HG02973 (cell line): ENCODE results near the gene GLRX5.
A peak's percentile ranks its signal among the peaks of the same experiment; 100 is the strongest.
"Not testable (repeated sequence)": the region's sequence is repeated elsewhere in the genome, so short reads cannot be mapped to it uniquely, and the experiment has no call there.

Experiments
- ATAC-seq: cut with Tn5 transposase; IDR thresholded peaks from one replicate; pipeline ENCODE4 v1.9.1; 2021; ENCODE audit warnings: moderate library complexity; ENCODE audit not compliant: unreplicated experiment

GLRX5 gene

GRCh38 chr14:95549656-95550585, 15.1 kb downstream of the GLRX5 start:
- no peak for ATAC-seq

GRCh38 chr14:95551435-95551834, 16.6 kb downstream of the GLRX5 start:
- ATAC-seq: no peak

GRCh38 chr14:95553141-95553540, 18.3 kb downstream of the GLRX5 start:
- ATAC-seq: no peak

- ATAC-seq: no peak
Measured at GRCh38 chr14:95555053-95555452, 20.2 kb downstream of the GLRX5 start.

- ATAC-seq: no peak
Measured at GRCh38 chr14:95557291-95557690, 22.4 kb downstream of the GLRX5 start.

GRCh38 chr14:95557832-95558231, 23.0 kb downstream of the GLRX5 start:
- ATAC-seq: no peak

- no peak for ATAC-seq
Measured at GRCh38 chr14:95559203-95559602, 24.4 kb downstream of the GLRX5 start.

GRCh38 chr14:95561001-95561412, 26.2 kb downstream of the GLRX5 start:
- peak; percentile 94 for ATAC-seq

GRCh38 chr14:95562892-95563685, 28.2 kb downstream of the GLRX5 start:
- ATAC-seq: no peak

GRCh38 chr14:95564060-95564459, 29.2 kb downstream of the GLRX5 start:
- no peak for ATAC-seq

- ATAC-seq: no peak
Measured at GRCh38 chr14:95569440-95569839, 34.6 kb downstream of the GLRX5 start.

- no peak for ATAC-seq
Measured at GRCh38 chr14:95573313-95573712, 38.5 kb downstream of the GLRX5 start.

GRCh38 chr14:95575840-95576473, 41.1 kb downstream of the GLRX5 start:
- ATAC-seq: no peak

- peak; percentile 97 for ATAC-seq
Measured at GRCh38 chr14:95577067-95577800, 42.4 kb downstream of the GLRX5 start.

GRCh38 chr14:95577870-95578269, 43.0 kb downstream of the GLRX5 start:
- ATAC-seq: no peak

GRCh38 chr14:95583836-95584617, 49.2 kb downstream of the GLRX5 start:
- ATAC-seq: not testable (repeated sequence)

- ATAC-seq: no peak
Measured at GRCh38 chr14:95585953-95586620, 51.2 kb downstream of the GLRX5 start.

GRCh38 chr14:95591182-95591581, 56.3 kb downstream of the GLRX5 start:
- ATAC-seq: not testable (repeated sequence)
